Dermis microvascular lymphatic vessel endothelial cell (primary cell): ENCODE results near the gene ACTR2. TPM values are rescaled to one million over a fixed set of nuclear protein-coding genes. Genes with fewer than 3 reads are reported as not detected.

Source experiments
- DNase-seq, 2 donors: peaks; one replicate each; pipeline versions ENCODE4 v3.0.0 to v3.0.0-alpha.2; 2010; ENCODE audit warnings: low read depth in 2 of 2
- total RNA-seq: library from RNA; depleted of rRNA; stranded (reverse); fragments of >200 nt; gene quantifications from 2 replicates; pipeline ENCODE4 v1.2.1, GENCODE V29; 2014

Gene ACTR2
- total RNA-seq, 1 donor from 2014 or later = 95.9 TPM

DNA sequence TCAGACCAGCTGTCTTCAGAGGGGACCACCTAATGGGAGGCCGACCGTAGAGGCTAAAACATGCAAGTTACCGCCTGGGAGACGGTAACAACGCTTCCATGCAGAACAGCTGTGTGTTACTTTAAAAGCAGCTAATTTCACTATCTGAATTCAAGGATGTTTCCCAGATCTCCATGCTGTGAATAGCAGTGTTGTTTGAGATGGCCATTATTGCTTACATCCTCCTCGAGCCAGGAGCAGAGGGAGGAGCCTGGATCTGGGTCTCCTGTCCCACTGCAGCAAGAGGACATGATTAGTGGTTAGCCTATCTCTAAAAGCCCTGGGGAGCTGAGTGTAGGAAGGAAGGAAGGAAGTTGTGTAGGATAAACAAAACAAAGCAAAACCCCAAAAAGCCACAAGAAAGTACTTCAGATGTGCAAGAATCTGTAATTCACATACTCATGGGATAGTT is 50.9 kb downstream of the ACTR2 start:
- no peak for DNase-seq

DNA sequence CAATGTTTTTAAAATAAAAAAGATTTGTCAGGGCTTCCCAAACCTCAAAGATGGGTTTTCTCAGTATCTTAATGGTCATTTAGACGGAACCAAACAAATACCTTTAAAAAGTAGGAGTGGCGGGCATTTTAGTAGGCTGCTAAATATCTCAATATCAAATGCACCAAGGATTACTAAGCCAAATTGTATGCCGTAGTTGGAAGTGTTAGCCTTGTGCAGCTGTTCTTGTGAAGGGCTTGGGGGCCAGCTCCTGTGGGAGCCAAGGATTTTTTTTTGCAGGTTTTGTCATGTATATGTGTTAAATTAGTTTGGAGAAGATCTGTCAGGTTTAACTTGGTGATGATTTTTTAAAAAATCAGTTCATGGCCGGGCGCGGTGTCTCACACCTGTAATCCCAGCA is 52.1 kb downstream of the ACTR2 start:
- no peak for DNase-seq

GRCh38 chr2:65281627-65282351 is 54.2 kb downstream of the ACTR2 start:
- DNase-seq = no peak

GRCh38 chr2:65282477-65283053 is 54.9 kb downstream of the ACTR2 start:
- no peak for DNase-seq

GRCh38 chr2:65287364-65287763 is 59.7 kb downstream of the ACTR2 start:
- DNase-seq = no peak

- no peak for DNase-seq
Observed at GRCh38 chr2:65291216-65292105, 63.8 kb downstream of the ACTR2 start.

DNA sequence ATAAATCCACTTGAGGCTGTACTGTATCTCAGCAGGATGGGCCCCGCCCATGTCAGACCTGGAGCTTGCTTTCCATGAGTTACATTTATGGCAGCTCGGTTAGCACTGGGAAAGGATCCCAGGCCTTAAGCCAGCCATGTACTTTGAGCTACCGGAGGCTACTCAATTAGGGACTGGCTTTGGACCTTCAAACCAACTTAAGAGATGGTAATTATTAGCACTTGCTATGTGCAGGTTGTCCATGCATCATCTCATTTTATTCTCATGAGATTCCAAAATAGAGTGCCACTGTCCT is 64.4 kb downstream of the ACTR2 start:
- DNase-seq = no peak

GRCh38 chr2:65292461-65293011 is 64.9 kb downstream of the ACTR2 start:
- DNase-seq = no peak

DNA sequence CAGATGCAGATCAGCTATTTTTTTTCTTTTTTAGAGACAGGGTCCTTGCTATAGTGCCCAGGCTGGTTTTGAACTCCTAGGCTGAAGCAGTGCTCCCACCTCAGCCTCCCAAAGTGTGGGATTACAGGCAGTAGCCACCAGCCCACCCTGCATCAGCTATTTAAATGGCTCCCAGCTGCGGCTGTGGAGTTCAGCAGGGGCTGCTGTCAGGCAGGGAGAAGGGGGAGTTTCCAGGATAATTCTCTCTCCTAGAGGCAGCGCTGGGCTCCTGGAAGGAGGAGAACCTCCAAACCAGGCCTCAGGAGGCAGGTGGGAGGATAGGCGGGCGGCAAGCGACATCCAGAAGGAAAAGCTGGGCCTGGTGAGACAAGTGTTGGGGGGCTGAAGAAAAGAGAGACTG is 65.7 kb downstream of the ACTR2 start:
- no peak for DNase-seq

- no peak for DNase-seq
Observed at GRCh38 chr2:65294136-65294535, 66.5 kb downstream of the ACTR2 start.

- DNase-seq = no peak
Observed at GRCh38 chr2:65294701-65295100, 67.1 kb downstream of the ACTR2 start.

DNA sequence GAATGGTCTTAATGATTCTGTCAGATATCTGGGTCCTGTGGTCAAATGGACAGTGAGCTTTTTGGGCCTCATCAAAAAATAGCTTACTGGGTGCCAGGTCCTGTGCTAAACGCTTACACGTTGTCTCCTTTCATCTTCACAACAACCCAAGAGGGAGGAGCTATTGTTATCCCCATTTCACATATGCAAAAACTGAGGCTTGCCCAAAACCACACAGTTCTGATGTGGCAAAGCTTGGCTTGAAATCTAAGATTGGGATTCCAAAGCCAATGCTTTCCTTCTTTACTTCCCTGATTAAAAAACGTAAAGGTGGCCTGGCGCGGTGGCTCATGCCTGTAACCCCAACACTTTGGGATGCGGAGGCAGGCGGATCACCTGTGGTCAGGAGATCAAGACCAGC is 69.3 kb downstream of the ACTR2 start:
- no peak for DNase-seq

GRCh38 chr2:65297544-65297943 is 69.9 kb downstream of the ACTR2 start:
- DNase-seq = no peak

- no peak for DNase-seq
Observed at GRCh38 chr2:65298089-65298488, 70.5 kb downstream of the ACTR2 start.

- DNase-seq = no peak
Observed at GRCh38 chr2:65299246-65299645, 71.6 kb downstream of the ACTR2 start.

DNA sequence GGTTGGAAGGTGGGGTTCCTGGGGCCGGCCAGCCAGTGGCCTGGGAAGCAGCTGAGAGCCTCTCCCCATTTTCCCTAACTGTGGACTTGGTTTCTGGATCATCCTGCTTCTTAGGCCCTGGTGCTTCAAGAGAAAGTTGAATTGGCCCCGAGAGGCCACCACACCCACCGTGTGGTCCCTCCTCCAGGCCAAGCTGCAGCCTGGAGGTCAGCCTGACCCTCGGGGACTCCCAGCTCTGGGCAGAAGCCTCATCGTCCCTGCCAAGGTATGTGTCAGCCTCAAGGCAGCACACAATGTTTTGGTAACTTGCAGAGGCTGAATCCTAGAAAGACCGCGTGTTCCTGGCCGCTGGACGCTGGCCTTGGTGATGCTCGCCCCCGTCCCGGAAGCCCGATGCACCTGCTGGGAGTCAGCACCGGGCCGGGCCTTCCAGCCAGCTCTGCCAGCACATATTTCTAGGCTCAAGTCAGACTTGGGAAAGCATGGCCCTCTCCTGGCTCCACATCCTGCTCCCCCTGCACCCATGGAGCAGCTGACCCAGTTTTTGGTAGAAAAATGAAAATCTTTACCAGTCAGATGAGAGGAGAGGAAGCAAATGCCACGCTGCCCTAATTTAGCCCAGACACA is 72.6 kb downstream of the ACTR2 start:
- no peak for DNase-seq

DNA sequence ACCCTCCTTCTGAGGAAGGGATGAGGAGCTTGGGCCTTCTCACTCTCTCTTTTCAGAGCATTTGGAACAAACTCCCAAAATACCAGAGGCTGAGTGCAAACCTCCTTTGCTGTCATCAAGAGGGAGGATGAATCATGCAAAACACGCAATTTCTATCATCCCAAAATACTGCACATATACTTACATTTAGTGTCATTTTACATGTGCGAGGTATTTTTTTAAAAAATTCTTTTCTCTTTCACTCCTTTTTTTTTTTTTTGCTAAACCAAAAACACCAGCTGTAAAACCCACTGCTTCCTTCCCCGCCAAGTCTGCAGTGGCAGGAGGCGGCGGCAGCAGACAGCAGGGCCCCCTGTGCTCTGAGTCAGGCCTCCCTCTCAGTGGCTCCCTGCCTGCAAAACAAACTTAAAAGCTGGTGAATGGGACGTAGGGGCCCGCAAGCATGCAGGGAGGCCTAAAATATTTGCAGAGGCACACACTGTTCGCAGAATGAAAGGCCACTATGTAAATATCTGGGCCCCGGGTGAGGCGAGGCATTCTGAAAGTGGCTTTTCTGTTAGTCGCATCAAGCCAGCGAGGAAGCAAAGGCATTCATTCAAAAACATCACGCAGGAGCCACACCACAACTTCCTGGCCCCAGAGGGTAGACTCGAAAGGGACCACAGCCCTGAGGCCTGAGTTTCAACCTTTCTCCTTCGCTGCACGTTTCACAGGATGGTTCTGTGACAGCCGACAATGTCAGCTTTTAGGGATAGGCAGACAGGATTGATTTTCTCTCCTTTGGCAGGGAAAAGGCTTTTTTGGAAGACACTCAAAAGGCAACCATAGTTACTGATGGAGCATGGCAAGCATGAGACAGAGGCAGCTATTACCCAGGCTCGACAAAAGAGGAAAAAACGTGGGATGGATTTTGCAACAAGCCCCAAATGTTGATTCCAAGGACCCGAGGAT is 73.4 kb downstream of the ACTR2 start:
- DNase-seq = no peak

GRCh38 chr2:65305934-65306333 is 78.3 kb downstream of the ACTR2 start:
- no peak for DNase-seq

DNA sequence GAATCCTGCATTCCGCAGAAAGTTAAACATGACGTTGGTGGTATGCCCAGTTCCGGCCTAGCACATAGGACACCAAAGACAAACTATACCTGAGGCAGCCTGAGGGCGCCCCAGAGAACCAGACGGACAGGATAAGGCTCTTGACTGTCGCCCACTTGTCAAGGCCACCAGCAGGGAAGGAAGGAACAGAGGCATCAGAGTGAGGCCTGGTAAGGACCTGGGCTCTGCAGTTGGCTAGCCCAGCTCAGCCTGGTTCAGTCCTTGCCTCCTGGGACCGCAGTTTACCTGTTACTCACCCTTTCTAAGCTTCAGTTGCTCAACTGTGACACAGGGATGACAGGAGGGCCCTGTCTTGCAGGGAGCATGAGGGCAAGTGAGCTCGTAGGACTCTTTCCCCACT is 82.1 kb downstream of the ACTR2 start:
- DNase-seq = no peak

GRCh38 chr2:65311049-65311448 is 83.4 kb downstream of the ACTR2 start:
- DNase-seq = no peak

DNA sequence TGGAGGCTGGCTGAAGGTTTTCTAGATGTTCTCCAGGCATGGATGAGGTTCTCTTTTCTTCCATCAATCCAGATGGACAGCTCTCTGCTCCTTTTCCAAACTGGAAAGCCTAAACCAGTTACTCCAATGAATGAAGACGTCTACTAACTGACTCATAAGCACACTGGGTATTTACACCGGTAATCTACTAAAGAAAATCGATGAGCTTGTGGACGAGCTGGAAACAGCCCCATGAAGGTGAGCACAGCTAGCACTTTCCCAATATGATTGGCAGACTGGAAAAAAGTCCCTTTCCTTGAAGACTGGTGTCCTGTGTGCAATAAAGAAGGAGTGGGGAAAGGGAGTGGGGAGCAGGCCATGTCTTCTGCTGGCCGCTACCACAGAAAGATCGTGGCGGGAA is 84.0 kb downstream of the ACTR2 start:
- no peak for DNase-seq
